ENCODE results near the gene FAM89A. TPM values are rescaled to one million over a fixed set of nuclear protein-coding genes. Genes with fewer than 3 reads are reported as not detected.

FAM89A gene
- total and polyA plus RNA-seq, 2 of the 8 experiments (the other 6 are each of a cell fraction or from before 2014, with no cell fraction given) = 2.1 to 2.2 TPM

DNA sequence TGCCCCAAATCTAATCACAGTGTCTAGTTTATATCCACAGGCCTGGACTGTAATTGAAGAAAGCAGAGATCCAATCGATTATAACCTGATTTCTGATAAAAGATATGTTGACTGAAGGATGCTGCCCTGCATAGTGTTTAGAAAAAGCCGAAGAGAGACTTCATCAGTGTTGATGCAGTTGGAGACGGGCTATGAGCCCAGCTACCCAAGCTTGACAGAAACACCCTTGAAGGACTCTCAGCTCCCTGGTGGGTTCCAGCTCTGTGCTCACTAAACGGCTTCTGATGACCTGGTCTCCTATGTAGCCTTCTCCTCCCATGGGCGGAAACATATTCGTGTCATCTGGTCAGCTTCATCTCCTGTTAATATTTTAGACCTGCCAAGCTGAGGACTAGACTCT is 10.2 kb downstream of the FAM89A start:
- no peak overlapping the region for H4K5ac ChIP-seq (ENCODE audit: insufficient read length, low read depth, low read length)
- H2BK20ac ChIP-seq (ENCODE audit: low read length) = no peak overlapping the region
- H2AK5ac ChIP-seq (ENCODE audit: low read depth, low read length) = no peak overlapping the region
- no peak for TF ChIP-seq CHD1 (IDR thresholded peaks at IDR 0.05; ENCODE audit: low read depth, low read length)
- TF ChIP-seq HDAC6 (IDR thresholded peaks at IDR 0.05; ENCODE audit: low read depth, low read length) = no peak
- TF ChIP-seq FOSL1 (IDR thresholded peaks at IDR 0.05; ENCODE audit: insufficient read depth, low read depth, low read length) = no peak
- TF ChIP-seq SP4 (IDR thresholded peaks at IDR 0.05; ENCODE audit: low read length) = no peak
- no peak for TF ChIP-seq RNF2 (IDR thresholded peaks at IDR 0.05; ENCODE audit: borderline replicate concordance, low read depth, low read length, missing control alignments, poor library complexity, severe bottlenecking)
- TF ChIP-seq RXRA (IDR thresholded peaks at IDR 0.05; ENCODE audit: insufficient read depth, low read depth, low read length) = no peak
- no peak for TF ChIP-seq HDAC2 (IDR thresholded peaks at IDR 0.05; ENCODE audit: borderline replicate concordance in 1 of 2, low read depth in 2 of 2, low read length in 2 of 2)
- TF ChIP-seq, protein P1, sequence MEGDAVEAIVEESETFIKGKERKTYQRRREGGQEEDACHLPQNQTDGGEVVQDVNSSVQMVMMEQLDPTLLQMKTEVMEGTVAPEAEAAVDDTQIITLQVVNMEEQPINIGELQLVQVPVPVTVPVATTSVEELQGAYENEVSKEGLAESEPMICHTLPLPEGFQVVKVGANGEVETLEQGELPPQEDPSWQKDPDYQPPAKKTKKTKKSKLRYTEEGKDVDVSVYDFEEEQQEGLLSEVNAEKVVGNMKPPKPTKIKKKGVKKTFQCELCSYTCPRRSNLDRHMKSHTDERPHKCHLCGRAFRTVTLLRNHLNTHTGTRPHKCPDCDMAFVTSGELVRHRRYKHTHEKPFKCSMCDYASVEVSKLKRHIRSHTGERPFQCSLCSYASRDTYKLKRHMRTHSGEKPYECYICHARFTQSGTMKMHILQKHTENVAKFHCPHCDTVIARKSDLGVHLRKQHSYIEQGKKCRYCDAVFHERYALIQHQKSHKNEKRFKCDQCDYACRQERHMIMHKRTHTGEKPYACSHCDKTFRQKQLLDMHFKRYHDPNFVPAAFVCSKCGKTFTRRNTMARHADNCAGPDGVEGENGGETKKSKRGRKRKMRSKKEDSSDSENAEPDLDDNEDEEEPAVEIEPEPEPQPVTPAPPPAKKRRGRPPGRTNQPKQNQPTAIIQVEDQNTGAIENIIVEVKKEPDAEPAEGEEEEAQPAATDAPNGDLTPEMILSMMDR (IDR thresholded peaks at IDR 0.05; ENCODE audit: control extremely low read depth in 1 of 3, insufficient read depth in 1 of 3, low read depth in 1 of 3, low read length in 3 of 3) = no peak
- TF ChIP-seq ASH2L (IDR thresholded peaks at IDR 0.05; ENCODE audit: low read length) = no peak
- TF ChIP-seq BACH1 (IDR thresholded peaks at IDR 0.05; ENCODE audit: low read length) = no peak
- TF ChIP-seq TAF7 (optimal IDR thresholded peaks at IDR 0.05; ENCODE audit: borderline replicate concordance, low read depth, low read length) = no peak
- TF ChIP-seq TEAD4 (IDR thresholded peaks at IDR 0.05; ENCODE audit: low read depth, low read length) = no peak

More for the DNA sequence above, 10.2 kb downstream of the FAM89A start:
- H3K18ac ChIP-seq (ENCODE audit: extremely low read depth, low read length) = no peak overlapping the region
- H3K4me3 ChIP-seq (ENCODE audit: extremely low read depth in 1 of 4, insufficient read depth in 2 of 4, low read depth in 3 of 4, low read length in 4 of 4) = no peak overlapping the region
- ChIA-PET CTCF (ENCODE audit: partially characterized antibody) (interaction anchor here (1.1 to 1.2 kb wide), 3 partner anchors 13 to 181 kb away, joined by 3 to 4 read pairs (median 3); no protein-coding TSS in a partner anchor), POLR2A (ENCODE audit: partially characterized antibody) (no interaction called here)
- no peak for DNase-seq (ENCODE audit: low read depth in 1 of 2, low spot score in 2 of 2)
- no peaks in the 10 kb centered on the region for H3K9me3 ChIP-seq (ENCODE audit: insufficient read depth in 2 of 2, low read depth in 1 of 2, low read length in 1 of 2)
- H3K36me3 ChIP-seq (ENCODE audit: control insufficient read depth in 2 of 4, insufficient read depth in 4 of 4, low read length in 3 of 4) = no peaks in the 10 kb centered on the region
- H3K27ac ChIP-seq (ENCODE audit: low read depth, low read length) = no peak overlapping the region
- H3K9ac ChIP-seq (replicated peaks in 1 of 4; ENCODE audit: extremely low read depth in 1 of 4, low read depth in 3 of 4, low read length in 3 of 4) = no peak overlapping the region
- H3K14ac ChIP-seq (ENCODE audit: insufficient read length) = no peak overlapping the region
- H3K79me2 ChIP-seq (ENCODE audit: control insufficient read depth in 1 of 2, insufficient read depth in 2 of 2, low read length in 2 of 2) = no peaks in the 10 kb centered on the region
- no peaks in the 10 kb centered on the region for H4K20me1 ChIP-seq (replicated peaks in 1 of 2; ENCODE audit: control insufficient read depth in 1 of 2, insufficient read depth in 2 of 2, low read length in 2 of 2)
- no peak overlapping the region for H3K56ac ChIP-seq (replicated peaks; ENCODE audit: insufficient read length, low read depth, low read length)
- H3K27me3 ChIP-seq (replicated peaks in 1 of 4; ENCODE audit: control insufficient read depth in 3 of 4, extremely low read depth in 1 of 4, insufficient read depth in 3 of 4, low read length in 3 of 4) = no peaks in the 10 kb centered on the region; a peak in 3 of 7 replicates
- H3K79me1 ChIP-seq (ENCODE audit: low read depth, low read length) = no peaks in the 10 kb centered on the region
- H2BK15ac ChIP-seq (ENCODE audit: low read length) = no peak overlapping the region
- no peak overlapping the region for H2BK12ac ChIP-seq (ENCODE audit: low read depth, low read length)
- no peaks in the 10 kb centered on the region for H3K4me1 ChIP-seq (replicated peaks in 1 of 4; ENCODE audit: control insufficient read depth in 3 of 4, insufficient read depth in 4 of 4, low read length in 3 of 4)
- WGBS, 2 experiments (ENCODE audit: extremely low coverage in 1 of 2, insufficient coverage in 1 of 2, insufficient read length in 1 of 2, insufficient replicate concordance in 2 of 2, low coverage in 1 of 2, low lambda C conversion rate in 2 of 2, missing lambda C conversion rate in 1 of 2) = 92% methylated on average over 6 of the region's 6 CpGs; no CpG with 5 or more reads in 1 of the 2 experiments
- H4K91ac ChIP-seq (replicated peaks; ENCODE audit: insufficient read length, low read length) = no peak overlapping the region
- no peak overlapping the region for H3K23ac ChIP-seq (ENCODE audit: insufficient read length)
- no peak overlapping the region for H3K4ac ChIP-seq (replicated peaks; ENCODE audit: insufficient read length, low read depth, low read length)
- H2AFZ ChIP-seq (ENCODE audit: low read length) = no peak overlapping the region
- H3K23me2 ChIP-seq (ENCODE audit: low read depth, low read length) = no peaks in the 10 kb centered on the region; the same call in 1 of the 2 replicates
- FAIRE-seq = no peak
- H2BK120ac ChIP-seq (replicated peaks; ENCODE audit: low read depth, low read length) = no peak overlapping the region
- no peak overlapping the region for H3K4me2 ChIP-seq (ENCODE audit: insufficient read depth in 1 of 2, low read depth in 2 of 2, low read length in 2 of 2)
- H4K8ac ChIP-seq (ENCODE audit: extremely low read depth, insufficient read depth, low read length) = no peak overlapping the region
- H2BK5ac ChIP-seq (ENCODE audit: low read depth, low read length) = no peak overlapping the region
